HAP-1 (cell line): ENCODE measurements around the gene OLA1.
A peak's percentile ranks its signal among the peaks of the same experiment; 100 is the strongest.

Experiments
- DNase-seq, 2 experiments: peaks; one replicate each; pipeline ENCODE4 v3.0.0-alpha.2; 2016 to 2020; ENCODE audit warnings: low spot score in 2 of 2
- H3K27me3 ChIP-seq: fragments of 250-450 bp; sonication (Bioruptor Pico); 2 replicates; pipeline ENCODE4 v1.5.1; 2020; ENCODE audit warnings: low read depth, mild to moderate bottlenecking, moderate library complexity
- H3K36me3 ChIP-seq: fragments of 250-450 bp; sonication (Bioruptor Pico); replicated peaks from 2 replicates; pipeline ENCODE4 v1.5.1; 2020; ENCODE audit warnings: mild to moderate bottlenecking
- H3K4me1 ChIP-seq: fragments of 250-450 bp; sonication (Bioruptor Pico); 2 replicates; pipeline ENCODE4 v1.5.1; 2020; ENCODE audit warnings: mild to moderate bottlenecking
- H3K4me3 ChIP-seq: fragments of 250-450 bp; sonication (Bioruptor Pico); 2 replicates; pipeline ENCODE4 v1.5.1; 2020; ENCODE audit warnings: mild to moderate bottlenecking, moderate library complexity
- H3K9me3 ChIP-seq: fragments of 250-450 bp; sonication (Bioruptor Pico); 2 replicates; pipeline ENCODE4 v1.5.1; 2020; ENCODE audit warnings: mild to moderate bottlenecking, moderate library complexity
- in situ Hi-C: fragments of 300-500 bp; cut with MboI; formaldehyde crosslinking; loops from 3 replicates; pipeline ENCODE4 v1.14.3; 2020; ENCODE audit warnings: low sequenced_read_pairs, inconsistent platforms, mixed read lengths

Gene OLA1

GRCh38 chr2:174038462-174038861 lies 209.9 kb downstream of the OLA1 start:
- Histone ChIP-seq H3K4me1 (peaks cover 5% of the 10 kb centered on the region), H3K36me3 (no peaks in the 10 kb centered on the region), H3K4me3 (no peak overlapping the region), H3K27me3 (no peaks in the 10 kb centered on the region), H3K9me3 (no peaks in the 10 kb centered on the region; the same call in 1 of the 2 replicates)
- in situ Hi-C loops: no loop called here
- DNase-seq: no peak

- DNase-seq: no peak
- H3K27me3 ChIP-seq: no peaks in the 10 kb centered on the region
- H3K4me1 ChIP-seq: peaks cover 5% of the 10 kb centered on the region
- H3K4me3 ChIP-seq: no peak overlapping the region
- in situ Hi-C loops: no loop called here
- no peaks in the 10 kb centered on the region; the same call in 1 of the 2 replicates for H3K9me3 ChIP-seq
- H3K36me3 ChIP-seq: no peaks in the 10 kb centered on the region
These were observed 211.5 kb downstream of the OLA1 start for GRCh38 chr2:174036825-174037224.

GRCh38 chr2:174035981-174036742 lies 212.2 kb downstream of the OLA1 start:
- H3K9me3 ChIP-seq: no peaks in the 10 kb centered on the region; the same call in 1 of the 2 replicates
- no peaks in the 10 kb centered on the region for H3K27me3 ChIP-seq
- in situ Hi-C loops: no loop called here
- DNase-seq: no peak
- H3K36me3 ChIP-seq: no peaks in the 10 kb centered on the region
- H3K4me3 ChIP-seq: no peak overlapping the region
- H3K4me1 ChIP-seq: peaks cover 5% of the 10 kb centered on the region

- Histone ChIP-seq H3K27me3 (no peaks in the 10 kb centered on the region), H3K4me1 (peaks cover 5% of the 10 kb centered on the region), H3K4me3 (no peak overlapping the region), H3K36me3 (no peaks in the 10 kb centered on the region), H3K9me3 (no peaks in the 10 kb centered on the region; the same call in 1 of the 2 replicates)
- DNase-seq: no peak
- in situ Hi-C loops: no loop called here
These were observed 213.2 kb downstream of the OLA1 start for GRCh38 chr2:174035117-174035635.

GRCh38 chr2:174033163-174033550 lies 215.2 kb downstream of the OLA1 start:
- Histone ChIP-seq H3K27me3 (no peaks in the 10 kb centered on the region), H3K9me3 (no peaks in the 10 kb centered on the region), H3K4me3 (no peak overlapping the region), H3K4me1 (no peaks in the 10 kb centered on the region), H3K36me3 (no peaks in the 10 kb centered on the region)
- in situ Hi-C loops: no loop called here
- DNase-seq: no peak

- Histone ChIP-seq H3K4me3 (no peak overlapping the region), H3K27me3 (no peaks in the 10 kb centered on the region), H3K4me1 (no peaks in the 10 kb centered on the region), H3K36me3 (no peaks in the 10 kb centered on the region), H3K9me3 (no peaks in the 10 kb centered on the region)
- in situ Hi-C loops: no loop called here
- DNase-seq: no peak
These were observed 217.1 kb downstream of the OLA1 start for GRCh38 chr2:174031226-174031625.

GRCh38 chr2:174028935-174029334 lies 219.4 kb downstream of the OLA1 start:
- Histone ChIP-seq H3K27me3 (no peaks in the 10 kb centered on the region), H3K9me3 (no peaks in the 10 kb centered on the region), H3K4me3 (no peak overlapping the region), H3K4me1 (peaks cover 7% of the 10 kb centered on the region), H3K36me3 (no peaks in the 10 kb centered on the region)
- no peak for DNase-seq
- in situ Hi-C loops: no loop called here

GRCh38 chr2:174027956-174028355 lies 220.4 kb downstream of the OLA1 start:
- H3K4me3 ChIP-seq: no peak overlapping the region
- DNase-seq: no peak
- no peaks in the 10 kb centered on the region for H3K9me3 ChIP-seq
- in situ Hi-C loops: no loop called here
- no peaks in the 10 kb centered on the region for H3K27me3 ChIP-seq
- peaks cover 11% of the 10 kb centered on the region for H3K4me1 ChIP-seq
- H3K36me3 ChIP-seq: no peaks in the 10 kb centered on the region

- DNase-seq: no peak
- Histone ChIP-seq H3K4me1 (peaks cover 11% of the 10 kb centered on the region), H3K4me3 (no peak overlapping the region), H3K36me3 (no peaks in the 10 kb centered on the region), H3K27me3 (no peaks in the 10 kb centered on the region), H3K9me3 (no peaks in the 10 kb centered on the region)
- in situ Hi-C loops: no loop called here
These were observed 222.0 kb downstream of the OLA1 start for GRCh38 chr2:174026122-174026845.

- no peak for DNase-seq
- no peak overlapping the region for H3K4me3 ChIP-seq
- no peaks in the 10 kb centered on the region for H3K9me3 ChIP-seq
- peaks cover 11% of the 10 kb centered on the region for H3K4me1 ChIP-seq
- in situ Hi-C loops: no loop called here
- no peaks in the 10 kb centered on the region for H3K36me3 ChIP-seq
- no peaks in the 10 kb centered on the region for H3K27me3 ChIP-seq
These were observed 222.8 kb downstream of the OLA1 start for GRCh38 chr2:174025271-174026121.

GRCh38 chr2:174024524-174025270 lies 223.6 kb downstream of the OLA1 start:
- peak; percentile 61 to 75 for DNase-seq
- Histone ChIP-seq H3K4me1 (peaks cover 11% of the 10 kb centered on the region), H3K9me3 (no peaks in the 10 kb centered on the region), H3K36me3 (no peaks in the 10 kb centered on the region), H3K27me3 (no peaks in the 10 kb centered on the region), H3K4me3 (no peak overlapping the region)
- in situ Hi-C loops: no loop called here

GRCh38 chr2:174023591-174024523 lies 224.5 kb downstream of the OLA1 start:
- Histone ChIP-seq H3K4me3 (no peak overlapping the region), H3K9me3 (no peaks in the 10 kb centered on the region), H3K4me1 (peaks cover 11% of the 10 kb centered on the region), H3K27me3 (no peaks in the 10 kb centered on the region), H3K36me3 (no peaks in the 10 kb centered on the region)
- in situ Hi-C loops: no loop called here
- DNase-seq: peak in 1 of 2 experiments; percentile 28
